Measurements from ENCODE around the gene CIART.
"Not testable (repeated sequence)": the region's sequence is repeated elsewhere in the genome, so short reads cannot be mapped to it uniquely, and the experiment has no call there.

CIART gene

GRCh38 chr1:150281758-150282557 is at the start of gene CIART:
TSS of gene CIART (plus strand) at chr1:150282554. CDS start at chr1:150283268, 714 bp downstream.
- peak; percentile 100 for DNase-seq

- not testable (repeated sequence) for DNase-seq
Measured at GRCh38 chr1:150232921-150233320, 49.4 kb upstream of the CIART start.

GRCh38 chr1:150233359-150234308 is 48.7 kb upstream of the CIART start:
- no peak for DNase-seq

- no peak for DNase-seq
Measured at GRCh38 chr1:150234309-150234565, 48.1 kb upstream of the CIART start.

GRCh38 chr1:150234566-150235293 is 47.6 kb upstream of the CIART start:
- DNase-seq, result peak; percentile 77

- no peak for DNase-seq
Measured at GRCh38 chr1:150235294-150235851, 47.0 kb upstream of the CIART start.

GRCh38 chr1:150235852-150236613 is 46.3 kb upstream of the CIART start, which contains the start of gene ANP32E:
TSS of gene ANP32E (minus strand) at chr1:150236112. CDS start at chr1:150235786, 326 bp downstream.
- DNase-seq, result peak; percentile 100

GRCh38 chr1:150236614-150237100 is 45.7 kb upstream of the CIART start:
- no peak for DNase-seq

GRCh38 chr1:150237176-150237575 is 45.2 kb upstream of the CIART start:
- DNase-seq, result not testable (repeated sequence)

- no peak for DNase-seq
Measured at GRCh38 chr1:150237746-150238145, 44.6 kb upstream of the CIART start.

GRCh38 chr1:150243003-150243402 is 39.4 kb upstream of the CIART start:
- no peak for DNase-seq

- DNase-seq, result no peak
Measured at GRCh38 chr1:150249936-150250335, 32.4 kb upstream of the CIART start.

GRCh38 chr1:150256198-150256553 is 26.2 kb upstream of the CIART start:
- DNase-seq, result no peak

- DNase-seq, result peak; percentile 64
Measured at GRCh38 chr1:150256554-150257341, 25.6 kb upstream of the CIART start.

- DNase-seq, result no peak
Measured at GRCh38 chr1:150257624-150258585, 24.4 kb upstream of the CIART start, which contains the start of gene CA14. TSS of gene CA14 (plus strand) at chr1:150257774. CDS start at chr1:150258129, 355 bp downstream.

- DNase-seq, result no peak
Measured at GRCh38 chr1:150259217-150259616, 23.1 kb upstream of the CIART start.

GRCh38 chr1:150259758-150260669 is 22.3 kb upstream of the CIART start:
- no peak for DNase-seq

GRCh38 chr1:150261367-150261766 is 21.0 kb upstream of the CIART start:
- DNase-seq, result no peak

Measured in fibroblast of skin of right biceps (primary cell).